Nephron (organoid): Measurements from ENCODE around the gene LMTK2.

Source experiments
- H3K27ac Mint-ChIP-seq, 3 experiments: 2 replicates each; pipeline ENCODE4 v1.8.0; 2020; ENCODE audit warnings: mixed read lengths in 3 of 3, mild to moderate bottlenecking in 2 of 3, moderate library complexity in 1 of 3
- H3K27me3 Mint-ChIP-seq: 2 replicates; pipeline ENCODE4 v1.8.0; 2021; ENCODE audit warnings: low read depth, mild to moderate bottlenecking, moderate library complexity, mixed read lengths
- H3K36me3 Mint-ChIP-seq: 2 replicates; pipeline ENCODE4 v1.8.0; 2020; ENCODE audit warnings: low read depth, mixed read lengths
- H3K4me1 Mint-ChIP-seq: 2 replicates; pipeline ENCODE4 v1.8.0; 2020; ENCODE audit warnings: mixed read lengths
- H3K4me3 Mint-ChIP-seq, 3 experiments: 2 replicates each; pipeline ENCODE4 v1.8.0; 2020; ENCODE audit warnings: mild to moderate bottlenecking in 3 of 3, mixed read lengths in 3 of 3, moderate library complexity in 2 of 3
- H3K9me3 Mint-ChIP-seq: 2 replicates; pipeline ENCODE4 v1.8.0; 2020; ENCODE audit warnings: mixed read lengths
- CTCF ChIP-seq, 3 experiments: fragments of 200-600 bp; sonication (generic); IDR thresholded peaks; one replicate each; pipeline ENCODE4 v1.5.0; 2021; ENCODE audit warnings: antibody characterized with exemption in 3 of 3; ENCODE audit not compliant: unreplicated experiment in 3 of 3

The LMTK2 gene

GRCh38 chr7:98163269-98163668 lies 56.6 kb downstream of the LMTK2 start:
- H3K9me3 Mint-ChIP-seq: no peaks in the 10 kb centered on the region
- H3K4me1 Mint-ChIP-seq: no peaks in the 10 kb centered on the region
- TF ChIP-seq CTCF (IDR thresholded peaks at IDR 0.05; ENCODE audit: unreplicated experiment in 3 of 3): no peak
- H3K27ac Mint-ChIP-seq: no peak overlapping the region
- peaks cover 11% of the 10 kb centered on the region for H3K36me3 Mint-ChIP-seq
- H3K4me3 Mint-ChIP-seq: no peak overlapping the region
- H3K27me3 Mint-ChIP-seq: no peaks in the 10 kb centered on the region

GRCh38 chr7:98163704-98164494 lies 57.2 kb downstream of the LMTK2 start:
- Mint-ChIP-seq H3K27ac (peak overlapping the region in 1 of 3 experiments; percentile 32), H3K4me1 (no peaks in the 10 kb centered on the region), H3K4me3 (no peak overlapping the region), H3K36me3 (peaks cover 6% of the 10 kb centered on the region), H3K27me3 (no peaks in the 10 kb centered on the region), H3K9me3 (no peaks in the 10 kb centered on the region)
- no peak for TF ChIP-seq CTCF (IDR thresholded peaks at IDR 0.05; ENCODE audit: unreplicated experiment in 3 of 3)

DNA sequence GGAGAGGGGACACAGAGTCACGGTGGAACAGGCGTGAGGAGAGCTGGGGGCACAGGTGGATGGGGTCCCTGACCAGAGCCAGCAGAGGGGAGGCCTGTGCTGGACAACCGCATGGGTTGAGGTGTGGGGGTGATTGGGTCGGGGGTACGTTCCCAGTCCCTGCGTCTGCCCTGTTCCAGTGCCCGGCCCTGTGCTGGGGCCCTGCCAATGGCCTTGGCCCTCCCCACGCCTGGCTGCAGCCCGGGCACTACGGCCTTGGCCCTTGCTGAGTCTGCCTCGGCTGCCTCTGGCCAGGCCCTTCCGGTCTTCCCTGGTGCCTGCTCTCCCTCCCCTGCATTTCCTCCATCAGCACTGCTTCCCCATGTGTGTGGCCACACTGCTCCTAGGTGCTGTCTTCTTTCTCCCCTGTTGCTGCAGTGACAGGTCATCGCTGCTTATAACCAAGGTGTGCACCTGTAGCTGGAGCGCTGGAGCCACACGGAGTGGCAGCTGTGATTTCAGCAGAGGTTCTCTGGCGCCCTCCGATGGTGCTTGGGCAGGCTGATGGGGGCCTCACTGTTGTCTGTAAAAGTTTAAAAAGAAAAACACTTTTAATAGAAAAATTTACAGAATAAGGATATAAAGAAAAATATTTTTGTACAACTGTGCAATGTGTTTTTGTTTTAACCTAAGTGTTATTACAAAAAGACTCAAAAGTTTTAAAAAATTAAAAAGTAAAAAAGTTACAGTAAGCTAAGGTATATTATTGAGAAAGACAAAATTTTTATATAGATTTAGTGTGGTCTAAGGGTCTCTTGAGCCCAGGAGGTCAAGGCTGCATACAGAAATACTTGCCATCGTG lies 59.4 kb downstream of the LMTK2 start:
- H3K9me3 Mint-ChIP-seq: no peaks in the 10 kb centered on the region
- H3K4me1 Mint-ChIP-seq: no peaks in the 10 kb centered on the region
- peak; percentile 42 to 64 (median 43) for TF ChIP-seq CTCF (IDR thresholded peaks at IDR 0.05; ENCODE audit: unreplicated experiment in 3 of 3)
- H3K36me3 Mint-ChIP-seq: no peaks in the 10 kb centered on the region
- H3K27me3 Mint-ChIP-seq: no peaks in the 10 kb centered on the region
- H3K4me3 Mint-ChIP-seq: no peak overlapping the region
- no peak overlapping the region for H3K27ac Mint-ChIP-seq

DNA sequence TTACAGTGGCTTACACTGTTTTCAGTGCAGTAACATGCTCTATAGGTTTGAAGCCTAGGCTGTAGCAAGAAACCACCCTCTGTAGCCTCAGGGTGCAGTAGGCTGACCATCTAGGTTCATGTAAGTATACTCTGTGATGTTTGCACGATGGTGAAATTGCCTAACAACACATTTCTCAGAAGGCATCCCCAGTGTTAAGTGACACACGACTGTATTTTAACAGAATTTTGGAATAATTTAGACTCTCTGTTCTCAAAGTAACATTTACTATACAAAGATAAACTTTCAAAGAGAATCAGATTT lies 60.0 kb downstream of the LMTK2 start:
- H3K27ac Mint-ChIP-seq: no peak overlapping the region
- peaks cover 4% of the 10 kb centered on the region for H3K36me3 Mint-ChIP-seq
- no peak for TF ChIP-seq CTCF (IDR thresholded peaks at IDR 0.05; ENCODE audit: unreplicated experiment in 3 of 3)
- no peaks in the 10 kb centered on the region for H3K9me3 Mint-ChIP-seq
- H3K27me3 Mint-ChIP-seq: no peaks in the 10 kb centered on the region
- no peak overlapping the region for H3K4me3 Mint-ChIP-seq
- H3K4me1 Mint-ChIP-seq: no peaks in the 10 kb centered on the region

DNA sequence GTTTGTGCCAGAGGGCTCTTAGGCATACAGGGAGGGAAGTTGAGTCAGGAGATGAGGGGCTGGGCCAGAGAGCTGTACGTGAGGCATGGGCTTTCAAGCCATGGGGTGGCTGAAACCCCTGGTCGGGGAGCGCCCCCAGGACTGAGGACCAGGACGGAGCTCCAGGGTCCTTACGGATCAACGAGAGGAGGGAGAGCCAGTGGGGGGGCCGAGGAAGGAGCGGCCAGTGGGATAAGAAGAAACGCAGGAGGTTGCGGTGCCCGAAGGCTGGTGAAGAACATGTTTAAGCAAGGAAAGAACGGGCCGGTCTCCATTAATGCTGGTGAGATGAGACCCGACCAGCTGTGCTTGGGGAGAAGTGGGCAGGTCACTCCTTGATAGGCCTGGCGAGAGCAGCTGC lies 61.0 kb downstream of the LMTK2 start:
- TF ChIP-seq CTCF (IDR thresholded peaks at IDR 0.05; ENCODE audit: unreplicated experiment in 3 of 3): no peak
- Mint-ChIP-seq H3K4me1 (no peaks in the 10 kb centered on the region), H3K27me3 (no peaks in the 10 kb centered on the region), H3K36me3 (peaks cover 7% of the 10 kb centered on the region), H3K9me3 (no peaks in the 10 kb centered on the region), H3K27ac (no peak overlapping the region), H3K4me3 (peak overlapping the region in 1 of 3 experiments; percentile 7)
